Anterior cingulate cortex (tissue), 58 donors: ENCODE data around the gene PIP4K2C.
A peak's percentile ranks its signal among the peaks of the same experiment; 100 is the strongest.
"Not testable (repeated sequence)": the region's sequence is repeated elsewhere in the genome, so short reads cannot be mapped to it uniquely, and the experiment has no call there.

Source experiments
- DNase-seq, 58 donors: peaks; one replicate each; lab custom pipeline; 2025; lab: John Stamatoyannopoulos, UW

The PIP4K2C gene

GRCh38 chr12:57606821-57607220 lies 15.8 kb downstream of the PIP4K2C start:
- no peak for DNase-seq

GRCh38 chr12:57607958-57608663 lies 17.1 kb downstream of the PIP4K2C start:
- DNase-seq = no peak

DNA sequence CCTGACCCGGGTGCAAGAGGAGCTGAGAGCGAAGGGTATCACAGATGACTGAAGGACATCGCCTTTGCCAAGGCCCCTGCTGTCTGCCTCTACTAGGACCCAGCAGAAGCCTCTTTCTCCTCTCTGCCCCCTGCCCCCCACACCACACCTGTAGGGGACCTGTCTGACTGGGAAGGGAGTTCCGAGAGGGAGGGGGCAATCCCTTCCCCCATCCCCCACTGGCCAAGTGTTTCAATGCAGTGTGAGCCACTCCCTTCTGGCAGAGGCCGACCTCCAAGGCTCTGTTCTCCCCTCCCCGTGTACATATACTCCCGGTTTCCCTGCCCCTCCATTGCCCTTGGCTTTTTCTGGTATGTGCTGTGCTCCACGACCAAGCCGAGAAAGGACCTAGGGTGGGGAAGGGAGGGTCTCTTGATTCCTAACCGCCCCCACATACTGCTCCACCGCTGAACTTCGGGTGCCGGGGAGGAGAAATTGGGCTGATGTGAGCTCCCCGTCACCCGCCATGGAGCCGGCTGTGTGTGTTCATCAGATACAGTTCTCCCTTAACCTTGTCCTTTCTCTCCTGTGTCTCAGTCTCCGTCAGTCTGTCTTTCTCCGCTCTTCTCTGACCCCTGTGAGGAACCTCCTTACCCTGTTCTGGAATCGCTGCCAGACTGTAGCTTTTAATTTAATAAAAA lies 18.2 kb downstream of the PIP4K2C start:
- DNase-seq = no peak

- no peak for DNase-seq
Observed at GRCh38 chr12:57609781-57610553, 19.0 kb downstream of the PIP4K2C start.

DNA sequence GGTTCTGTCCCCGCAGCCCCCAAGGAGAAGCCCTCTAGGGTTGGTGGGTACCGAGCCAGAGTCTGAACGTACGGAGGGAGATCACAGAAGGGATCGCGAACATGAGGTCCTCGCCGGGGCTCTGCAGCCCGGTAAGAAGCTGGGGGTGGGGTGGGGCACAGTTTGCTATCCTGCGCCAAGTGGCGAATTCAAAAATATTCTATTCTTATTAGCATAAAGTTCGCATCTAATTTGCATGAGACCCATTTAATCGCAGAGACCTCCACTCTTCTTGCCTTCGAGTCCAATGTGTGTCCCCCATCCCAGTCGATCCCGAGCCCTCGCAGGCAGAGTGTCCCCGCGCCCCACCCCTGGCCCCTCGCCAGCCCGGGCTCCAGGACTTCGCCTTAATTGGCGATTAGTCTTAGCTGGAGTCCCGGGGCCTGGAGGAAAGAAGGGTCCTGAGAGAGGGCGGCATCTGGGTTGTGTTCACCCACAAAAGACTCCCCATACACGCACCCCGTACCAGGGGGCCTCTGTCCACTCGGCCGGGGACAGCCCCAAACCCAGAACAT lies 19.6 kb downstream of the PIP4K2C start:
- DNase-seq = no peak

- DNase-seq = peak in 49 of 58 donors; percentile 23 to 78 (median 43)
Observed at GRCh38 chr12:57611108-57611826, 20.3 kb downstream of the PIP4K2C start, which contains the start of gene ARHGEF25. Gene ARHGEF25 (plus strand): TSS chr12:57611435. CDS start chr12:57611895, 460 bp downstream.

DNA sequence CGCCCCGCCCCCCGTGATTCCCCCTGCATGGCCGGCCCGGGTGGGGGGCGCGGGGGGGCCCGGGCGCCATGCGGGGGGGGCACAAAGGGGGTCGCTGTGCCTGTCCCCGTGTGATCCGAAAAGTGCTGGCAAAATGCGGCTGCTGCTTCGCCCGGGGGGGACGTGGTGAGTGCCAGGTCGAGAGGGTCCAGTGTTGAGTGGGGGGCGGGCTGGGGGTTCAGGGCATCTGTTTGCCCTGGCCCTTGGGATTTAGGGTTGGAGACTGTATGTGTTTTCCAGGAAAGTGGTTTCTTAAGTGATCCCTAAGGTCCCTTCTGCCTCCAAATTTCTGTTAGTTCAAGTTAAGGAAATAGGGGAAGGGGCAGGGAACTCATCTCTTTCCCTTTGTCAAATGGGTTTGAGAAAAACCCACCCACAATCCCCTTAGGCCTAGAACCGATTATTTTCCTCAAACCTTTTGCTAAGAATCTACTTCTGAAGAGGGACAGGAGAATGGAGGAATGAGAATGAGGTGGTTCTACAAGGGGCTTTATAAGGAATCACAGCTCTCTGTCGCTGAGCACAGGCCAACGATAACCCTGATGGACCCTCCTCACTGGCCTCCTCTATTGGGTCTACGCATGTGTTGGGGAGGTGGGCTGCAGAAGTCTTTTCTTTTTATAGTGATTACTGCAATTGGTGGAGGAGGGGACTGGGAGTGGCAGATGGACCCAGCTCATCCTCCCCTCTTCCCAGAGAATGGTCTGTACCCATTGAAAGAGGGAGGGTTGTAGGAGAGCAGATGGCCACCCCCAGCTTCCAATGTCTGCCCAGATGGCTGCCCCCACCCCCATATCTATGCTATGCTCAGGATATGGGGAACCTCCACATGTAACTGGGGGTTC lies 21.1 kb downstream of the PIP4K2C start:
- peak in 13 of 58 donors; percentile 14 to 62 (median 26) for DNase-seq

GRCh38 chr12:57612711-57613426 lies 21.9 kb downstream of the PIP4K2C start:
- DNase-seq = no peak

- DNase-seq = no peak
Observed at GRCh38 chr12:57613427-57614109, 22.6 kb downstream of the PIP4K2C start.

GRCh38 chr12:57614178-57614947 lies 23.4 kb downstream of the PIP4K2C start:
- peak in 11 of 58 donors; percentile 10 to 31 (median 22) for DNase-seq

DNA sequence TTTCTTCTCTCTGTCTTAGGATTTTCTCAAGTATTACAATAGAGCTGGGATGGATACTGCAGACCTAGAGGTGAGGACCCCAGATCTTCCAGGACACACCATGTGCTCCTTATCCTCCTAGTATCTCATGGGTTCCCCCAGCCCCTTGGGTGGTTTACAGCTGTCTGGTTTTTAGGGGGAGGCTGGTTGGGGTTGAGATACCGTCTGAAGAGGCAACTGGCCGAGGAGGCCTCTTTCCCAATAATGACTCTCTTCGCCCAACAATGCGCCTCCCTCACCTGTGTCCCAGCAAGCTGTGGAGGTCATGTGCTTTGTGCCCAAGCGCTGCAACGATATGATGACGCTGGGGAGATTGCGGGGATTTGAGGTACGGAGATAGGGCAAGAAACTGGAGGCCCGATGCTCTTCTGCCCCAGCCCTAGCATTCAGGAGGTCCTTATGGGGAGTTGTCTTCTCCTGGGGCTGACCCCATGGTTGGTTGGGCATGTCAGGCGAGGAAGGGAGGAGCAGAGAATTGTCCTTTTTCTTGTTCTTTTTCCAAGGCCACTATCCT lies 24.0 kb downstream of the PIP4K2C start:
- no peak for DNase-seq

DNA sequence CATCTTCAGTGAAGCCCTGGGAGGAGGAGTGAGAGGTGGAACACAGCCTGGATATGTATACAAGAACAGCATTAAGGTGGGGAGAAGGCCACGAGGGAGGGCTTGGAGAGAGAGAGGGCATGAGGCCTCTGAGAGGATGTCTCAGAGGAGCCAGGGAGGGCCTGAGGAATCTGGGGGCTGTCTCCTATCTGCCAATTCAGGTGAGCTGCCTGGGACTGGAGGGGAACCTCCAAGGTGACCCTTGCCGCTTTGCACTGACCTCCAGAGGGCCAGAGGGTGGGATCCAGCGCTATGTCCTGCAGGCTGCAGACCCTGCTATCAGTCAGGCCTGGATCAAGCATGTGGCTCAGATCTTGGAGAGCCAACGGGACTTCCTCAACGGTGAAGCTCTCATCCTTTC lies 24.6 kb downstream of the PIP4K2C start:
- DNase-seq = no peak

DNA sequence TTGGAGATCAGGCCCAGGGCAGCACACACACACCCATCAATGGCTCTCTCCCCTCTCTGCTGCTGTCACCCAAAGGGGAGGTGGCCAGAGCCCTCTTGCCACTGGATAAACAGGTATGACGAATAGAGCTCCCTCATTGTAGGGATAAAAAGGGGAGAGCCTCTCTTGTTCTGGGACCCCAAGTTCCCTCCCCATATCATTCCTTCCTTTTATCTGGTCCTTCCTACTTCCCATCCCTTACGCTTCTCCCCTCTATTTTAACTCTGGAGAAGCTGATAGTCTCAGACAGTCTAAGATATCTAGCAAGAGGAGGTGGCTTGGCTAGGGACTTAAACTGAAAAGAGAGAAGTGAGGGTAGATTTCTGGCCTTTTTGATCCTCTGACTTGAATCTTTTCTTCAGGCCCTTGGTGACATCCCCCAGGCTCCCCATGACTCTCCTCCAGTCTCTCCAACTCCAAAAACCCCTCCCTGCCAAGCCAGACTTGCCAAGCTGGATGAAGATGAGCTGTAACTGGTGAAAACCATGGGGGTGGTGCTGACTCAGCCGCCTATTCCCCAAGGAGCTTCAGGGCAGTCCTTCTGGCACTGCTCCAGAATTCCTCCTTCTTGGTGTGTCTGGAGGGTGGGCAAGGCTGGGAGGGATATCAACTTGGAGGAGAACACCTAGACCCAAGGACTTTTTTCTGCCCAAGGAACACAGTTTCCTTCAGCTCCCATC lies 25.6 kb downstream of the PIP4K2C start:
- DNase-seq = peak in 11 of 58 donors; percentile 16 to 30 (median 23)

GRCh38 chr12:57617942-57618341 lies 26.9 kb downstream of the PIP4K2C start:
- no peak for DNase-seq

DNA sequence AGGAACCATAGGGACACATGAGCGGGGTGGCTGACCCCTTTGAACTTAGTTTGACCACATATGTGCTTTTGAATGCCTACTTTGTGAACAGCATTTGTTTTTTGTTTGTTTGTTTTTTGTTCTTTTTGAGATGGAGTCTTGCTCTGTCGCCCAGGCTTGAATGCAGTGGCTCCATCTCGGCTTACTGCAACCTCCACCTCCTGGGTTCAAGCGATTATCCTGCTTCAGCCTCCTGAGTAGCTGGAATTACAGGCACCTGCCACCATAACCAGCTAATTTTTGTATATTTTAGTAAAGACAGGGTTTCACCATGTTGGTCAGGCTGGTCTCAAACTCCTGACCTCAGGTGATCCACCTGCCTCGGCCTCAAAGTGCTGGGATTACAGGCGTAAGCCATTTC lies 27.4 kb downstream of the PIP4K2C start:
- not testable (repeated sequence) for DNase-seq

DNA sequence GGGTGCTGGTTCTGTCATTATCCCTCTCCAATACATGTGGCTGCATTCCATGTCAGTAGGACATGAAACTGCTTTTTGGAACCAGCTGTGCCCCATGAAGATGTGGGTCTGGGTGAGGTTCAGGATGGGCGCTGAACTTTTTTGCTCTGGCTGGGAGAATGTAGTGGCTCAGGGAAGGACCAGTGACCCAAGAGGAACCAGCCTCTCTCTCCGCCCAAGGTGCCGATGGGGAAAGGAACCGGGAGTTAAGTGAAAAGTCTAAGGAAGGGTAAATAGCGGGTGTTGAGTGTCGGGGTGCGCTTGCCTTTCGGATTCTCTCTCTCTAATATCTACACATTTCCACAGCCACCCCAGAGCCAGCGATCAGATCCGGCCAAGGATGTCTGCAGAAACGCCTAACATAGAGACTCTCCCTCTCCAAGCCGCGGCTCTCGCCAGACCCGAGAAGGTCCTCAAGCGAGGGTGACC lies 28.0 kb downstream of the PIP4K2C start:
- DNase-seq = no peak
